ENCODE measurements around the gene PCYT1A. TPM values are rescaled to one million over a fixed set of nuclear protein-coding genes. Genes with fewer than 3 reads are reported as not detected.

The PCYT1A gene
- total and polyA plus RNA-seq, 2 of the 13 experiments (the other 11 are each of a cell fraction or from before 2014, with no cell fraction given) = 26.4 to 45.3 TPM

DNA sequence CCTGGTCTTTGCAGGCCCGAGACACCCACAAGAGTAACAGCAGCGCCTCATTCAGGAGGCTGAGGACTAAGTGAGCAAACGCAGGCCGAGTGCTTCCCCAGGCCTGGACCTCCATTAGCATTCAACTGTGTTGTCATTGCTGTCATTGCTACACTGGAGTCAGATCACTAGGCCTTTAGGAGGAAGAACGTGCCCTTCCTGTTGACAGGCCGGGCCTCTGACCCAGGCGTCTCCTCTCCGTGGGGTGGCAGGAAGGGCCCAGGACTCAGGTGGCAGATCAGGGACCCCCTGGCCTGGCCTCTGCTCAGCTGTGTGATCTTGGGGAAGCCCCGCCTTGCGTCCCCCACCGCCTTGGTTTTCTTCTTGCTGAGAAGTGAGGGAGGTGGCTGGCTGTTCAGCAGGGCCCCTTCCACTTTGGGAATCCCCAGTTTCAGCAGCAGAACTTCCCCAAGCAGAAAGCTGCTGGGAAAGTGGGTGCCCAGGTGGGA is 95.4 kb downstream of the PCYT1A start (continued):
- TF ChIP-seq, protein P1, sequence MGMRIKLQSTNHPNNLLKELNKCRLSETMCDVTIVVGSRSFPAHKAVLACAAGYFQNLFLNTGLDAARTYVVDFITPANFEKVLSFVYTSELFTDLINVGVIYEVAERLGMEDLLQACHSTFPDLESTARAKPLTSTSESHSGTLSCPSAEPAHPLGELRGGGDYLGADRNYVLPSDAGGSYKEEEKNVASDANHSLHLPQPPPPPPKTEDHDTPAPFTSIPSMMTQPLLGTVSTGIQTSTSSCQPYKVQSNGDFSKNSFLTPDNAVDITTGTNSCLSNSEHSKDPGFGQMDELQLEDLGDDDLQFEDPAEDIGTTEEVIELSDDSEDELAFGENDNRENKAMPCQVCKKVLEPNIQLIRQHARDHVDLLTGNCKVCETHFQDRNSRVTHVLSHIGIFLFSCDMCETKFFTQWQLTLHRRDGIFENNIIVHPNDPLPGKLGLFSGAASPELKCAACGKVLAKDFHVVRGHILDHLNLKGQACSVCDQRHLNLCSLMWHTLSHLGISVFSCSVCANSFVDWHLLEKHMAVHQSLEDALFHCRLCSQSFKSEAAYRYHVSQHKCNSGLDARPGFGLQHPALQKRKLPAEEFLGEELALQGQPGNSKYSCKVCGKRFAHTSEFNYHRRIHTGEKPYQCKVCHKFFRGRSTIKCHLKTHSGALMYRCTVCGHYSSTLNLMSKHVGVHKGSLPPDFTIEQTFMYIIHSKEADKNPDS (CRISPR knock-in tag; IDR thresholded peaks at IDR 0.05) = no peak
- 0 out of 2 replicates have a peak, but pooled peaks have one; percentile 27 for TF ChIP-seq MEF2D (CRISPR knock-in tag; IDR thresholded peaks at IDR 0.05)
- no peak for TF ChIP-seq CENPX (CRISPR knock-in tag; IDR thresholded peaks at IDR 0.05)
- TF ChIP-seq ZKSCAN8 (CRISPR knock-in tag; IDR thresholded peaks at IDR 0.05; ENCODE audit: borderline replicate concordance) = no peak

DNA sequence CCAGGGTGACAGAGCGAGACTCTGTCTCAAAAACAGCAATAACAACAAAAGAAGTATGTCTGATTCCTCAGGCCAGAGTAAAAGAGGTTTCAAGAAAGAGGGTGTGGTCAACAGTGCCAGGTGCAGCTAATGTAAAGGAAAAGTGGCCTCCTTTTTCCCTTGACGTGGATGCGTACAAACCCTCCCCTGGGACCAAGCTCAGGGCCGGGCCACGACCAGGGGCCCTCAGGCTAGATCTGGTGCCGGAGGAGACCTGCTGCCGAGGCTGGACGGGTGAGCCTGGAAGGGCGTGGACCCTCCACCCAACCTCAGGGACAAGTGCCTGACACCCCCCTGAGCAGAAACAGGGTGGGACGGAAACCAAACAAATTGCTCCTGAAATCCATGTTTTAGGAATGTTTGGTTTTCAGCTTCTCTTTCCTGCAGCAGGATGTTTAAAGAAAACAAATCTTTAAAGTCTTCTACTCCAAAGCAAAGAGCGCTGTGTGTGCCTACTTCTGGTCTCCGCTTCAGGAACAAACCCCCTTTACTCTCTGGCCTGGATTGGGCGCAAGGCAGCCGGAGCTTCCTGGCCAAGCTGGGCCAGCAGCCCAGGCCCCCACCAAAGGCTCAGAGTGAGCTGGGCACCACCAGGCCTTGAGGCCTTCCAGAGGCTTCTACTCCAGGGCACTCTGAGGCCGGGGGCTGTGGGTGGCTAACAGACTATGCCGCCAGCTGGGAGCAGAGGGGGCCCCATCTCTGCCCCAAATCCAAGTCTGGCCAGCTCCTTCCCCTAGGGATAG is 97.8 kb downstream of the PCYT1A start:
- in situ Hi-C loops (cut with HindIII; ENCODE audit: extremely low pct_ligation_motif_present, low pct_unique_long_range_greater_than_20kb) = loop anchor here (5.0 kb wide), 1 partner anchor 167 kb away; no protein-coding TSS in a partner anchor
- H3K27ac ChIP-seq (ENCODE audit: extremely low read length, insufficient read depth, low read length) = peak overlapping the region; percentile 19
- ChIA-PET POLR2A (interaction anchor here (0.9 kb wide), 1 partner anchor 116 kb away, joined by 3 read pairs; no protein-coding TSS in a partner anchor), CTCF (ENCODE audit: low intra/inter-chr PET ratio, low total read pairs) (no interaction called here)
- H4K20me1 ChIP-seq (ENCODE audit: insufficient read depth, low read length) = no peaks in the 10 kb centered on the region
- H3K4me2 ChIP-seq (ENCODE audit: low read depth, low read length) = peak overlapping the region; percentile 41; the same call in 1 of the 2 replicates
- intact Hi-C loops (cut with micrococcal nuclease; ENCODE audit: unreplicated experiment) = loop anchor here (1.0 kb wide), 1 partner anchor 48 kb away; no protein-coding TSS in a partner anchor
- no peaks in the 10 kb centered on the region for H3K36me3 ChIP-seq (replicated peaks in 1 of 2; ENCODE audit: control insufficient read depth in 1 of 2, insufficient read depth in 2 of 2, low read length in 2 of 2)
- H3K4me1 ChIP-seq (ENCODE audit: insufficient read depth, low read length) = peaks cover 58% of the 10 kb centered on the region
- no peak for FAIRE-seq
- H3K9ac ChIP-seq (ENCODE audit: insufficient read depth, low read depth, low read length) = no peak overlapping the region
- 18% methylated on average over 12 of the region's 16 CpGs for WGBS (ENCODE audit: low lambda C conversion rate)
- peak overlapping the region; percentile 44 for H2AFZ ChIP-seq (ENCODE audit: low read length)
- H3K4me3 ChIP-seq (replicated peaks in 1 of 3; ENCODE audit: insufficient read depth in 1 of 3, low read depth in 2 of 3, low read length in 3 of 3) = peak overlapping the region in 1 of 3 experiments; percentile 37; a peak in 1 of 6 replicates
- BruUV-seq (replicated peaks) = no TSS peak
- DNase-seq (ENCODE audit: low spot score) = no peak
- ATAC-seq = peak; percentile 31
- no peaks in the 10 kb centered on the region for H3K79me2 ChIP-seq (ENCODE audit: insufficient read depth, low read length)
- H3K9me3 ChIP-seq (ENCODE audit: low read length) = no peaks in the 10 kb centered on the region
- peaks cover 4 to 30% of the 10 kb centered on the region in 2 experiments for H3K27me3 ChIP-seq (ENCODE audit: control insufficient read depth in 1 of 2, insufficient read depth in 2 of 2, low read length in 2 of 2)
- no peak for TF ChIP-seq ZBTB25 (CRISPR knock-in tag; IDR thresholded peaks at IDR 0.05)
- TF ChIP-seq HOMEZ (CRISPR knock-in tag; IDR thresholded peaks at IDR 0.05; ENCODE audit: low read depth) = no peak
- TF ChIP-seq, protein P2, sequence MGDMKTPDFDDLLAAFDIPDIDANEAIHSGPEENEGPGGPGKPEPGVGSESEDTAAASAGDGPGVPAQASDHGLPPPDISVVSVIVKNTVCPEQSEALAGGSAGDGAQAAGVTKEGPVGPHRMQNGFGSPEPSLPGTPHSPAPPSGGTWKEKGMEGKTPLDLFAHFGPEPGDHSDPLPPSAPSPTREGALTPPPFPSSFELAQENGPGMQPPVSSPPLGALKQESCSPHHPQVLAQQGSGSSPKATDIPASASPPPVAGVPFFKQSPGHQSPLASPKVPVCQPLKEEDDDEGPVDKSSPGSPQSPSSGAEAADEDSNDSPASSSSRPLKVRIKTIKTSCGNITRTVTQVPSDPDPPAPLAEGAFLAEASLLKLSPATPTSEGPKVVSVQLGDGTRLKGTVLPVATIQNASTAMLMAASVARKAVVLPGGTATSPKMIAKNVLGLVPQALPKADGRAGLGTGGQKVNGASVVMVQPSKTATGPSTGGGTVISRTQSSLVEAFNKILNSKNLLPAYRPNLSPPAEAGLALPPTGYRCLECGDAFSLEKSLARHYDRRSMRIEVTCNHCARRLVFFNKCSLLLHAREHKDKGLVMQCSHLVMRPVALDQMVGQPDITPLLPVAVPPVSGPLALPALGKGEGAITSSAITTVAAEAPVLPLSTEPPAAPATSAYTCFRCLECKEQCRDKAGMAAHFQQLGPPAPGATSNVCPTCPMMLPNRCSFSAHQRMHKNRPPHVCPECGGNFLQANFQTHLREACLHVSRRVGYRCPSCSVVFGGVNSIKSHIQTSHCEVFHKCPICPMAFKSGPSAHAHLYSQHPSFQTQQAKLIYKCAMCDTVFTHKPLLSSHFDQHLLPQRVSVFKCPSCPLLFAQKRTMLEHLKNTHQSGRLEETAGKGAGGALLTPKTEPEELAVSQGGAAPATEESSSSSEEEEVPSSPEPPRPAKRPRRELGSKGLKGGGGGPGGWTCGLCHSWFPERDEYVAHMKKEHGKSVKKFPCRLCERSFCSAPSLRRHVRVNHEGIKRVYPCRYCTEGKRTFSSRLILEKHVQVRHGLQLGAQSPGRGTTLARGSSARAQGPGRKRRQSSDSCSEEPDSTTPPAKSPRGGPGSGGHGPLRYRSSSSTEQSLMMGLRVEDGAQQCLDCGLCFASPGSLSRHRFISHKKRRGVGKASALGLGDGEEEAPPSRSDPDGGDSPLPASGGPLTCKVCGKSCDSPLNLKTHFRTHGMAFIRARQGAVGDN (CRISPR knock-in tag; IDR thresholded peaks at IDR 0.05) = peak; percentile 71
- TF ChIP-seq CC2D1A (CRISPR knock-in tag; IDR thresholded peaks at IDR 0.05) = no peak
- TF ChIP-seq SAP130 (CRISPR knock-in tag; IDR thresholded peaks at IDR 0.05; ENCODE audit: low read depth) = no peak; the same call in 1 of the 2 replicates
- peak; percentile 78; the same call in 1 of the 2 replicates for TF ChIP-seq ETV5 (CRISPR knock-in tag; IDR thresholded peaks at IDR 0.05; ENCODE audit: borderline replicate concordance)
- no peak for TF ChIP-seq DPF2 (CRISPR knock-in tag; IDR thresholded peaks at IDR 0.05; ENCODE audit: borderline replicate concordance, low read depth)
- no peak for TF ChIP-seq TAF1 (CRISPR knock-in tag; IDR thresholded peaks at IDR 0.05)
